ENCODE measurements around the gene SEMA7A.

GRCh38 chr15:74460298-74460697 lies 26.5 kb upstream of the SEMA7A start:
- TF ChIP-seq POLR2A (IDR thresholded peaks at IDR 0.05) = no peak
- no peak for TF ChIP-seq CTCF (IDR thresholded peaks at IDR 0.05)

All from uterus (tissue), 2 donors.